ENCODE measurements around the gene RBPJL.

- TF ChIP-seq RARB (CRISPR knock-in tag; IDR thresholded peaks at IDR 0.05) (no peak), POU6F1 (CRISPR knock-in tag; IDR thresholded peaks at IDR 0.05; ENCODE audit: borderline replicate concordance, low read depth) (no peak), ARNTL (CRISPR knock-in tag; IDR thresholded peaks at IDR 0.05; ENCODE audit: borderline replicate concordance, low read depth) (no peak), CREB5 (CRISPR knock-in tag; IDR thresholded peaks at IDR 0.05; ENCODE audit: low read depth) (no peak), TCF4 (CRISPR knock-in tag; IDR thresholded peaks at IDR 0.05; ENCODE audit: borderline replicate concordance) (no peak), ISL1 (CRISPR knock-in tag; IDR thresholded peaks at IDR 0.05) (no peak), PATZ1 (CRISPR knock-in tag; IDR thresholded peaks at IDR 0.05; ENCODE audit: borderline replicate concordance) (no peak), OSR1 (CRISPR knock-in tag; IDR thresholded peaks at IDR 0.05) (no peak), ESRRG (CRISPR knock-in tag; IDR thresholded peaks at IDR 0.05) (no peak), GLIS3 (CRISPR knock-in tag; IDR thresholded peaks at IDR 0.05) (no peak)
Observed at GRCh38 chr20:45345104-45345936, 38.7 kb downstream of the RBPJL start.

Data from SK-N-SH treated with all-trans-retinoic acid at 6 μM for 48 hours (cell line).